Superior temporal gyrus (tissue), 1 donor: ENCODE measurements around the gene OR9K2.
A peak's percentile ranks its signal among the peaks of the same experiment; 100 is the strongest.
"Not testable (repeated sequence)": the region's sequence is repeated elsewhere in the genome, so short reads cannot be mapped to it uniquely, and the experiment has no call there.

Experiments used
- DNase-seq: peaks from one replicate; pipeline ENCODE4 v3.0.0-alpha.2; 2016; ENCODE audit errors: extremely low spot score

OR9K2 gene

GRCh38 chr12:55126106-55126505, at the start of gene OR9K2:
Gene OR9K2 (plus strand): TSS chr12:55126406. CDS start chr12:55129835, 3,429 bp downstream.
- no peak for DNase-seq

- DNase-seq: no peak
Observed at GRCh38 chr12:55092579-55092978, 33.6 kb upstream of the OR9K2 start.

- no peak for DNase-seq
Observed at GRCh38 chr12:55112378-55112875, 13.8 kb upstream of the OR9K2 start.

- DNase-seq: no peak
Observed at GRCh38 chr12:55116152-55116551, 10.1 kb upstream of the OR9K2 start.

GRCh38 chr12:55132816-55133215, 6.6 kb downstream of the OR9K2 start:
- DNase-seq: no peak

GRCh38 chr12:55142669-55143565, 16.7 kb downstream of the OR9K2 start:
- peak; percentile 89 for DNase-seq

- DNase-seq: no peak
Observed at GRCh38 chr12:55143566-55143870, 17.3 kb downstream of the OR9K2 start.

GRCh38 chr12:55167010-55167640, 40.9 kb downstream of the OR9K2 start:
- not testable (repeated sequence) for DNase-seq

- no peak for DNase-seq
Observed at GRCh38 chr12:55171445-55171844, 45.2 kb downstream of the OR9K2 start.

- DNase-seq: not testable (repeated sequence)
Observed at GRCh38 chr12:55171846-55172245, 45.6 kb downstream of the OR9K2 start.

- no peak for DNase-seq
Observed at GRCh38 chr12:55172686-55173085, 46.5 kb downstream of the OR9K2 start.

GRCh38 chr12:55173456-55173855, 47.2 kb downstream of the OR9K2 start:
- no peak for DNase-seq
